T-helper 2 cell (primary cell): ENCODE measurements around the gene CCNK.

Source experiments
- DNase-seq, 5 experiments: peaks; one replicate each; pipeline versions ENCODE4 v3.0.0 to v3.0.0-alpha.2; 2012 to 2022

Gene CCNK

DNA sequence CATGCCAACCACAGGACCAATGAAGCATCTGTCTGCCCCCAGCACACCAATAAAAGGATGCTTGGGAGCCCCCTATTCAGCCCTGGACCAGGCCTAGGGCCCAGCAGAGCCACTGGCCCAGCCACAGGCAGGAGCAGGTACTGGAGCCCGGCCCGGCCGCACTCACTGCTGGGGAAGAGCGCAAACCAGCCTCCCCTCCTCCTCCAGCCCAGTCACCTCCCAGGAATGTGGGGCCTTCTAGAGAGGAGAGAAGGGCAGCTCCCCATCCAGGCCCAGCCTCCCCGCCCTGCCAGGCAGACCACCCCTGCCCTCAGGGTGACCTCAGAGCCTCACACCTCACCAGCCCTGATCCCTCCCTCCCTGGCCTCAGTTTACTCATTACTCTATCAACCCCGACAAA lies 56.2 kb downstream of the CCNK start:
- DNase-seq = no peak

DNA sequence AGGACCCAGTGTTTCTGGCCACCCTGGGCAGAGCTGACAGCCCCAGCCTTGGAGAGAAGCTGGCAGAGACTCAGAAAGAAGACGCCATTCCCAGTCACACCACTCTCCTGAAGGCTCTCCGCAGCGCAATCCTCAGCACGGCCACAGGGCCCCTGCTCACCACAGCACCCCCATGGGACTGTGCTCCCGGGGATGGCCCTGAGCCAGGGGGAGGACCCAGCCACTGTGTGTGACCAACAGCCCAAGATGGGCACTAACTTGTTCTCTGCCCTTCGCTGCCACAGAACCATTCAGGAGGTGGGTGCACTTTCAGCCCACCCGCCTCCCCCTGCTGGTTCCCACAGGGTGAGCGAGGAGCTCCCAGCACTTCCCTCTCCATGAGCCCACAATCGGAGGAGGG lies 57.1 kb downstream of the CCNK start:
- DNase-seq = no peak

DNA sequence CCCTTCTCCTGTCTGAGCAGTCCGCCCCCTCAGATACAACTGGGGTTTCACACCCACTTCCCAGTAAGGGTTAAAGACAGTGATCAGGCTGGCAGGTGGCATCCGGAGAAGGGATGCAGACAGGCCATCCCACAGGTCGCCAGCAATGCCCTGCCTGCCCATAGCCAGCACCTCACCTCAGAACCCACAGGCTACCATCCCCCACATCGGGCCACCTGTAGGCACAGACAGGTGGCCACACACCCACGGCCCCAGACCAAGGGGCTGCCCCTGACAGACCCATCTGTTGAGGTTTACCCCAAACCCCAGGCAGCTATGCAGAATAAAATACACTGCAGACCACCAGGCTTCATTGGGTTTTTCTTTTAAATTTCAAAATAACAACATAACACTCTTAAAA lies 57.5 kb downstream of the CCNK start:
- DNase-seq = no peak

DNA sequence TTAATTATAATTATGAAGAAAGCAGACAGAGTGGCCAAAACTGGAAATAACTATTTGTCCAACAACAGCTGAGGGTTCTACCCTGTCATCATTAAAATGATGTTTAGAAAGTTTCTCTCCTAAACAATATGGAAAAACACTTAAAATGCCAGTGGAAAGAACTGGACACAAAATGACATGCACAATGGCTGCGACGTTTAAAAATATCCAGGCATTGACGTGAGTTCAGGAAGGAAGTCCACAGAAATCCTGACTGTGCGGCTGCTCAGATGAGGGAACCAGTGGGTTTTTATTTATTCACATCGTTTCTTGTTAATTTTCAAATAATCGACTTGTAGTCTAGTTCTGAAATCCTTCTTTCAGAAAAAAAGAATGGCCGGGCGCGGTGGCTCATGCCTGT lies 58.3 kb downstream of the CCNK start:
- no peak for DNase-seq

DNA sequence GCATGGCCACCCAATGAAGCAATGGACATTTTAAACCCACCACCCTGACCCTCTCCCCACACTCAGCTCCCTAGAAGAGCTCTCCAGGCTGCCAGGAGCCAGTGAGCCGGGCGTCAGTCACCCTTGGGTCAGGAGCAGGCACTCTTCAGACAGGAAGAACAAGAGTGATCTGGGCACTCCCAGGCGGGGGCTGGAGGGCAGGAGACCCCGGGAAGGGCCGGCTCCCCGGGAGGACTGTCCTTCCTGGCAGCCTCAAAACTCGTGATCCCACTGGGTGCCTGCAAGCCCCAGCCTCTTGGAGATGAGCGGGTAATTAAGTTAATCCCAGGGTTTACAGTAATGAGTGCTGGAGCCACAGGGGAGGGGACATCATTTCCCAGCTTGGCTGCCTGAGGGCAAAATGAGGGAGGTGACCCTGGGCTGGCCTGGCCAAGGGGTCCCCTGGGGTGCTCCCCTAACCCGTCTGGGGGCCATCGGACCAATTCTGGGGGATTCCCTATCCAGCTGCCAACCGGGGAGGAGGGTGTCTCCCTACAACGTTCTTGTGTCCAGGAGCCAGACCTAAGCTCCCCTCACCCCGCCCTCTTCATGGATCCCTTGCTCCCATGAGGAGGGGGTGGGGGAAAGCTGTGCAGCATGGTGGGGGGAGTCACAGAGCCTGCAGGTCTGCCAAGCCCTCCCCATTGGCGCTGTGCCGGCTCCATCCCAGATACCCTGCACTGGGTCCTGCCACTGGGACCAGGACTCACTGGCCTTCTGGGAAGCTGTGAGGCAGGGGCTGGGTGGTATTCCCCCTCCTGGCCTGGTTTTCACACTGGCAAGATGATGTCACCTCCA lies 59.2 kb downstream of the CCNK start:
- no peak for DNase-seq

DNA sequence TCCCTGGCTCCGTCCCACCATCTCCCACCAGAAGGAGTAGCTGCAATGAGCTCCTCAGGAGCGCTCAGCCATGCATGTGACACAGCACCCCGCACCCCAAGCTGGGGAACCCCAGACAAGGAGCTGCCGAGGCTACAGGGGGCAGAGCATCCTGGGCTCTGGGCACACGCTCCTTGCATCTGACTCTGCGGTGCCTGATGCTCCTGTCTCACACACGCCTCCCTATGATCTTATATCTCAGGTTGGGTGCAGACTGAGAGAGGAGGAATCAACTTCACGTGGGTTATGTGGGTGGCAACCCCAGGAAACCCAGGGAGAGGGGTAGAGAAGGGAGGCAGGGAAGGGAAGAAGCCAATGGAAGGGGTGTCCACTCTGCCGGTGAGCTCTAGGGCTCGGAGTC lies 60.0 kb downstream of the CCNK start:
- no peak for DNase-seq

DNA sequence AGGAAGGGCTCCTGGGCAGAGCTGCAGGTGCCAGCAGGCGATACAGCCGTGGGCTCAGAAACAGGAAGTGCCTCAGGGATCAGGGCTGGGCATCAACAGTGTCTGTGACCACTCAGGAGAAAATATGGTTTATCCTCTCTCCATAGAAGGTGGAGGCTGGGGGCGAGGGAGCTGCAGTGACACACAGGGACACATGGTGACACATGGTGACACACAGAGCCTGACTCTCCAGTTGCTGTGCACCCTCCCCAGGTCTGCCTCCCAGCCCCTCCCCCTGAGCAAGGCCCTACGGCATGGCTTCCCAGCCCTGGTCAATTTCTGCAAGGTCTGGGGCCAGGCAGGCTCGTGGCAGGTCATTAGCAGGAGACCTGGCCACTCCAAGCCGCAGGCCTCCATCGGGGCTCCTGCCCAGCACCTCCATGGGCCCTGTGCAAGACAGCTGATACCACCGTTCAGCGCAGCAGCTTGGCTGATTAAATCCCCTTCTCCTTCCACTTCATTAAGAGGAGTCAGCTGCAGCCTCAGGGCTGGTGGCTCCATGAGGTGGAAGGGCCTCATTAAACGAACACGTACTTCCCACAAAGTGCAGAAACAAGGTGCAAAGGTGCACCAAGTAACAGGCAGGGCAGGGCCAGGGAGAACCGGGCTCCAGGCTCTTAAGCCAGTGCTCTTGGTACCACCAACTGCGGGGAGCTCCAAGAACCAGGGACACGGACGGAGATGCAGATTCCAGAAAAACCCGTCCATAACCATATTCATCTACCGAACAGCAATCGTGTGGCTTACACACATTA lies 60.7 kb downstream of the CCNK start:
- DNase-seq = no peak

DNA sequence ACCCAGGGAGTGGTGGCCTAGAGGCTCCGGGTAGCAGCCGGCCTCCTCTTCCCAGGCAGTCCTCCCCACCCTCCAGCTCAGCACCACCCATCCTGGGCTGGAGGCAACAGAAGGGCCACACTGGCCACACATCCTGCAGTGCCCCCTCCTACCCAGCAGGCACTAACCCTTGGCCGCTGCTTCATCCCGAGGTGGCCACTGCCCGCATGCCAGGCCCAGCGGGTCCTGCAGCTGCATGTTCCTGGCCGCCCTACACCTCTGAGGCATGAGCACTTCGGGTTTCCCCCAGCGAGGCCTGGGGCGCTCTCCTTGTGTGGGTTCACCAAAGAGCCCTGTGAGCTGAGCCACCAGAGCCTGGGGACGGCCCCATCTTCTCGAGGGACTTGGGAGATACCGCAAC lies 61.4 kb downstream of the CCNK start:
- no peak for DNase-seq

DNA sequence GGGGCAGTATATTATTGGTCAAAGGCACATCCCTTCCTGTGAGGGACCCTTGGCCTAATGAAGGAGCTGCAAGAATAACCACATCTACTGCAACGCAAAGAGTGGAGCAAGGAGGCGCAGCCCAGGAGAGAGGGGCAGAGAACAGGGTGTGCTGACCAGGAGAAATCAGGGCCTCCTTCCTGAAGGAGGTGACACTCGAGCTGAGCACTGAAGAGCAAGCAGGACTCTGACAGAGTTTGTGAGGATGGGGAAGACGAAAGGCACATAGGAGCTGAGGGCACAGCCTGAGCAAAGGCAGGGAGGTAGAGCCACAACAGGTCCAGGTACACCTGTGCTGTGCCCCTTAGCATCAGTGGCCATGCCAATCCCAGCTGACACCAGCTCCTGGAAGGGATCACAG lies 62.2 kb downstream of the CCNK start:
- no peak for DNase-seq

DNA sequence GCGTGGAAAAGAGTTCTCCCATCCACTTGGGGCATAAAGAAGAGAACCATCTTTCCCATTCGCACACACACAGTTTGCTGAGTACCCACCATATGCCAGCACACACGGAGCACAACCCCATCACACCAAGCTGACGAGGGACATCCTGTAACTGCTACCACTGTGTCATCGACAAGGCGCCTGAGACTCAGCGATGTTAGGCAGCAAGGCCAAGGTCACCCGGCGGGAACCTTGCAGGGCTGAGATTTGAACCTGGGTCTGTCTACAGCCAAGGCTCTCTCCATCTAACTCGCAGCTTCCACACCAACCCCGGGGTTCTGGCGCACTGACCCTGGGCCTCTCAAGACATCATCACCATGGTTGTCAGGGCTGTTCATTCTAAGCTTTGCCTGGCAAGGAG lies 62.8 kb downstream of the CCNK start:
- DNase-seq = no peak

DNA sequence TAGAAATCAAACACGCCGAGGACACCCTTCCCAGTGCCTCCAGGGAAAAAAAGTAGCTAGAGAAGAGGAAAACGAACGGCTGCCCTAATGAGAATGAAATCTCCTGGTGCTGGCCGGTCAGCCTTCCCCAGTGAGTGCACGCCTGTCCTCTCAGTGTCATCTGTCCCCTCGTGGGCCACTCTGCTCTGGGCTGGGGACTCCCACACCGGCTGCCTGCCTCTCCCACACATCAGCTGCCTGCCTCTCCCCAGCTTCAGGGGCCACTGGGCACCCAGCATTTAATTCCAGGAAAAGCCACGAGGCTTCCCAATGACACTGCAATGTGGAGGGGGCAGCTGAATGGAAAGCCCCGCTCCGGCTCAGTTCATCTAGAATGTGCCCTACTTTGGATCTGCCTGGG lies 63.8 kb downstream of the CCNK start:
- DNase-seq = no peak

DNA sequence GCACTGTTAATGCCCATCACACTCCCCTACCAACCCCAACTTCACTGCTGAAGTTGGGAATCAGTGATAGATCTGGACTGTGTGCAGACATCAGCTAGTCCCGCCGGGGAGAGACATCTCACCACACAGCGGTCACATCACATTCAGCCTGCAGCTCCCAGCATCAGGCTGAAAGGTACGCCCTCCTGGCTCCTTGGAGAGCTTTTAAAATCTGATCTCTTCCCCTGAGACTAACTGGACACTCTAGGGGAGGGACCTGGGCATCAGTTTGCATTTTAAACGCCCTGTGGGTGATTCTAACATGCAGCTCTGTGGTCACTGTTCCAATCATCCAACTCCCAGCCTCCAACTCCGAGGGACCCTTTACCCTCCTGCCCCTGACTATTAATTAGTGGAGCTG lies 64.4 kb downstream of the CCNK start:
- DNase-seq = no peak

DNA sequence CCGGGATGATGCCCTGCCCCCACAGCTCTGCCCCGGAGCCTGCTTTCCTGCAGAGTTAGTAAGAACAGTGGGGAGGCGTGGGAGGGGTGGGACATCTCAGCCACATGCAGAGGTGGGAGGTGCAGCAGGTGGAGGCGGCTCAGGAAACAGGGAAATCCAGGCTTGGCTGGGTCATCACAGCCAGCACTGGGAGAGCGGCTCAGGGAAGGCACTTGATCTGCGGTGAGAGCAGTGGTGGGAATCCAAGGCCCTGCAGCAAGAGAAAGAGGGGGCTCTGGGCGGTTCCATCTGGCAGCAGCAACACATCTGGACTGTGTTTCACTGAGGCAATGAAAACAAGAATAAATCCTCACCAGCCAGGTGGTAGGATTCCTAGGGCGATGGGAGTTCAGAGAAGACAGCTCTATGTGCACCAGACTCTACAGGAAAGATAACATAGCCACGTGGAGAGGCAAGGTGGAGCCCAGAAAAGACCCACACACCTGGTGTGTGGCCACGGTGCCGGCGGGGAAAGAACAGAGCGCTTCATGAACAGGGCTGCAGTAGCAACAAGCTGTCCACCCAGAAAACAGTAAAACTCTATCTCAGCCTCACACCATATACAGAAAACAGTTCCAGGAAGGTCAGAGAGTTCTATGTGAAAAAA lies 65.1 kb downstream of the CCNK start:
- no peak for DNase-seq

DNA sequence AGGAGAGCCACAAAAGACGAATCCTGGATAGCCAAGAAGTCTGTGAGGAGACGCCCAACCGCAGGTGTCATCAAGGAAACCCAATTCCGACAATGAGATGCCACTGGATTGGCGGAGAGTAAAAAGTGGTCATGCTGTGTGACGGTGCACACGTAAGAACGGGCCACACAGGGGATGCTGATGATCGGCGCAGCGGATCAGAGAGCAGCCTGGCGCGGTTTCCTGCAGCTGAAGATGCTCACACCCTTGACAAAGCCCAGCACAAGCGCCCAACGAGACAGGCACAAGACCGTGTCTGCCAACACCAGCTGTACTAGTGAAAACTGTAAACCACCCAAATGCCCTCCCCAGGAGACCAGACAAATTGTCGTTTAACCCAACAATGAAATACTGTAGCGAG lies 67.0 kb downstream of the CCNK start:
- no peak for DNase-seq

DNA sequence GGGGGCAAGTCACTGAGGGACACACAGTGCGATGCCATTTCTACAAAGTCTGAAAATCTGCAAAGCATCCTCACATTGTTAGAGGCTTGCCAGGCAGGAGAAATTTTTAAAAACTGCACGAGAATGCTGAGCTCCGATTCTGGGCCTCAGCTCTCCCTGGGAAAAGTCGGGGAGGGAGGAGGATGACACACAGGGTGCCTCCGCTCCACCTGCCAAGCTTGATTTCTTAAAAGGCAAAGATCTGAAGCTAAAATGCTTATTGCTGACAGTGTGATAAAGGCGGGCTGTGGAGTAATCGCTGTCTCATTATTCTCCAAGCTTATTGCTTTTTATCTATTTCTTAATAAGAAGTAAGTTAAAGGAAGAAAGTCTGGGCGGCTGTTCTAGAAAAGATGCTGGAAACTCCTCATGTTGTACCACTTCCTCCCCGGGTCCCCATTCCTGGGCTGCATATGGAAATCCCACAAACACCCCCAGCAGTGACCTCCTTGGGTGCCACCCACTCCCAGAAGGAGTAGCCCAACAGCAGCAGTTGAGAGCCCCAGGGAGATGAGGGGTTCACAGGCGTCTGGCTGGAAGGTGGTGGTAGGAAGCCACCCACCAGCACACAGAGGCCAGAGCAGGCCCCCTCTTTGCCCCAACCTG lies 67.8 kb downstream of the CCNK start:
- no peak for DNase-seq

DNA sequence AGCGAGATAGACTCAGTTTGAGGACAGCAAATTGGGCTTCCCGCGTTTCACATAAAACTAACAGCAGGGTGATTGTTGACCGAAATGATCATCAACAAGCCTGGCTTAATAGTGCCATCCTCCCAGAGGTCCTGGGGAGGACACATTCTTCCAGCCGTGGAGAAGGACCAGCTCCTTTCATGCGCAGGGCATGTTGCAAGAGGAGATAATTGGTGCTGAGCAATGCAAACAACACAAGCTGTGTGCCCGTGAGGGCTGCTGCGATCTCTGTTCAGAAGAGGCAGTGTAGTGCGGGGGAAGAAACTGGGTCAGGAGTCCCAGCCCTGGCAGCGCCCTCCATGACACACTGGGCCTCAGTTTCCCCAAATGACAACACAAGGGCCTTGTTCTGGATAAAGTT lies 68.5 kb downstream of the CCNK start:
- no peak for DNase-seq

DNA sequence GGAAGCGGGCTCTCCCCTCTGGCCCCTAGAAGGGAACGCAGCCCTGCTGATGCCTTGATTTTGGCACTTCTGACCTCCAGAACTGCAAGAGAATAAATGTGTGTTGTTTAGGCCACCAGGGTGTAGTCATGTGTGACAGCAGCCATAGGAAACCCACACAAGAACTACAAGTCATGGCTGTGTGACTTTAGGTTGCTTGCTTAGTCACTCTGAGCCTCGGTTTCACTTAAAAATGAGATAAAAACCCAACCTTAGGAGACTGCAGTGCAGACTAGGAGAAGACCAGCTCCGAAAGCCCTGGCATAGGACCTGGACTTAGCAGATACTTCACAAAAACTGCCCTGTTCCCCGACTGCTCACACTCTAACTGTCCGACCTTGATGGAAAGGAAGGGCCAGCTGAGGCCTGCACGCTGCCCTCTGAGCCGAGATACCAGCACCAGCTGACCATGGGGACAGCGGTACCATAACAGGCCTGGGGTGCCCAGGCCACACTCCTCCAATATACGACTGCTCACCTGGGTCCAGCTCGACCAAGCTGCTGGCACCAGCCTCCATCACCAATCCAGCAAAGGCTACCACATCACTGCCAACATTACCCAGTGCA lies 69.3 kb downstream of the CCNK start:
- no peak for DNase-seq

DNA sequence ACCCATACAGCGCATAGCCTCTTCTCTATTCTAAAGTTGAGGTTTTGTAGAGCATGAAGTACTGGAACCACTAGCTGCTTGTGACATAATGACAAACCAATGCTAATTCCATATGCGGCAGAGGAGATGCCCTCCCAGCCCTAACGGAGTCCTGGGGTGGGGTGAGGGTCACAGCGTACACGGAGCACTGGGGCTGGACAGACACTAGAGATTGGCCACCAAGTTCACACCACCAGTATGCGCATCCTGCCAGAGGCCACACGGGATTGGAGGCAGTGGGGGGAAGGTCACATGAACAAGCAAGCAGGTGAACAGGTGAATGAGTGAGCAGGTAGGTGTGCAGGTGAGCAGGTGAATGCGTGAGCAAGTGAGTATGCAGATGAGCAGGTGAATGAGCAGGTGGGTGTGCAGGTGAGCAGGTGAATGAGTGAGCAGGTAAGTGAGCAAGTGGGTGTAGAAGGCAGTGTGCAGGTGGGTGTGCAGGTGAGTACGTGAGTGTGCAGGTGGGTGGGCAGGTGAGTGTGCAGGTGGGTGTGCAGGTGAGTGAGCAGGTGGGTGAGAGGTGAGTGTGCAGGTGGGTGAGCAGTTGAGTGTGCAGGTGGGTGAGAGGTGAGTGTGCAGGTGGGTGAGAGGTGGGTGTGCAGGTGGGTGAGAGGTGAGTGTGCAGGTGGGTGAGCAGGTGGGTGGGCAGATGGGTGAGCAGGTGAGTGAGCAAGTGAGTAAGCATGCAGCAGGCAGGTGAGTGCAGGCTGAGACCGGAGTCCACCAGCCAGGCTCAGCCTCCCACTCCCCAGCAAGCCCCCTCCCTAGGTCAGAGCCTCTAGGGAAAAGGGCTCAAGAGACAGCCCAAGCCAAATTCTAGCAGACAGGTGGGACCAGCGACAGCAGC lies 70.1 kb downstream of the CCNK start:
- DNase-seq = no peak

DNA sequence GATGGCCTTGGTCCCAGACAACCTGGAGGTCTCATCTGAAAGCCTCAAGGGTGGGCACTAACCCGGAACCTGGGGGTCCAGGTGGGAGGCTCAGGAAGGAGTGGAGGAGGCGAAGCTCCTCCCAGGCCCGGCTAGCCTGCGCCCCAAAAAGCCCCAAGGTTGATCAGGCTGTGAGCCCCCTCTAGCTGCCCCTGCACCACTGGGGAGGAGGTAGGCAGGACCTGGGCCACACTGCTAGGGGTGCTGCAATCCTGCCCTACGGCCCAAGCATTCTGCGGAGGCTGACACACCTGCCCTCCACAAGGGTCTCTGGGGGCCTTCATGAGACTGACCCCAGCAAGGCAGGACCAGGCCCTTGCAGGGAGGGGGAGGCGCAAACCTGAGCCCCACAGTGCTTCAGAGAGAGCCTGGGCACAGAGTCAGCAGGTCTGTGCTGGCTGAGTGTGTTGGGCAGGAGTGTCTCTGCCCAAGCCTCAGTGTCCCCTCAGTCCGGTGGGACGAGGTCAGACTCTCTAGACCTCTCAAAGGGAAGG lies 70.9 kb downstream of the CCNK start:
- no peak for DNase-seq

DNA sequence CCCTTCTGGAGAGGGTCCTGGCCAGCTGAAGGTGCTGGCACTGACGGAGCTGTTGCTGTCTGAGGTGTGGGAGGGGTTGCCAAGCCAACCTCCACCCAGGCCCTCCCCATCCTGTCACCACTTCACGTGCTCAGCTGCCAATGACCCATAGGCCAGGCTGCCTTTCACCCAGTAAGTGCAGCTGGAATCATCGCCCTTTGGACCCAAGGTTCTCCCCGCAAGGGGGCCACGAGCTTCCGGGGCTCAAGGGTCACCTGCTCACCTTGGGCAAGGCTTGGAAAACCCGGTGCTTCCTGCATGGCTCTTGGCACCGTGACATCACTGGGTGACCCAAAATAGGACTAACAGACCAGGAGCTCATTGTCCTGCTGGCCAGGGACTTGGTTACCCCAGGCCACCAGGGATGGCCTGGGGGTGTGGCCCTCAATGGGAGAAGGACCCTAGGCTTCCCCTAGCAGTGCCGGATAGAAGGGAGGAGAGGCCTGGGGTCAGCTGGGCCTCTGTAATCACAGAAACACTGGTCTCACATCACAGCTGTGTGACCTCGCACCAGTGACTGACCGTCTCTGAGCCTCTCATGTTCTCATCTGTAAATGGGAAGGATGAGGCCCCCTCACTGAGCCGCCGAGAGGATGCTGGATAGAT lies 71.5 kb downstream of the CCNK start:
- DNase-seq = no peak

DNA sequence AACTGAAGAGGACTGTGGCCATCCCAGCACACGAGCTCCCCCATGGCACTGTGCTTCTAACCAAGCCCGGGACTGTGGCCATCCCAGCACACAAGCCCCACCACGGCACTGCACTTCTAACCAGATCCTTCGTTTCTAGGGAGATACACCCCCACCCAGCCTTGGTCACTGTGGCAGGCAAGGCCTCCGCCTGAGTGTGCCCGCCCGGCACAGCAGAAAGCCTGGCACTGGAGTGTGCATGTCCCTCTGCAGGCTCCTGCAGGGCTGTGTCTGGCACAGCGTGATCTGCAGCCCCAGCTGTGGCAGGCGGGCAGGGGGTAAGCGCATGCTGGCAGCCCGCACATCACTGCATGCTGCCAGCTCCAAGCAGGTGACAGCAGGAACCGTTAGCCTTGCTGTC lies 73.0 kb downstream of the CCNK start:
- no peak for DNase-seq
